ENCODE data around the gene AMY2B. TPM values are rescaled to one million over a fixed set of nuclear protein-coding genes. Genes with fewer than 3 reads are reported as not detected.

The AMY2B gene
- total and polyA plus RNA-seq, 2 of the 8 experiments (the other 6 are each of a cell fraction or from before 2014, with no cell fraction given): 2.0 to 2.1 TPM

GRCh38 chr1:103546496-103546895, 24.9 kb upstream of the AMY2B start:
- Histone ChIP-seq H4K91ac (replicated peaks; ENCODE audit: insufficient read length, low read length) (no peak overlapping the region), H2BK20ac (ENCODE audit: low read length) (no peak overlapping the region), H3K4ac (replicated peaks; ENCODE audit: insufficient read length, low read depth, low read length) (no peak overlapping the region), H2AFZ (ENCODE audit: low read length) (no peak overlapping the region), H3K36me3 (ENCODE audit: control insufficient read depth in 2 of 4, insufficient read depth in 4 of 4, low read length in 3 of 4) (peaks cover under 1 to 63% (median 11%) of the 10 kb centered on the region in 4 experiments; a peak in 7 of 8 replicates), H2BK5ac (ENCODE audit: low read depth, low read length) (no peak overlapping the region), H3K4me3 (ENCODE audit: extremely low read depth in 1 of 4, insufficient read depth in 2 of 4, low read depth in 3 of 4, low read length in 4 of 4) (no peak overlapping the region), H3K79me2 (ENCODE audit: control insufficient read depth in 1 of 2, insufficient read depth in 2 of 2, low read length in 2 of 2) (no peaks in the 10 kb centered on the region), H3K56ac (replicated peaks; ENCODE audit: insufficient read length, low read depth, low read length) (no peak overlapping the region), H2BK15ac (ENCODE audit: low read length) (no peak overlapping the region), H3K4me2 (ENCODE audit: insufficient read depth in 1 of 2, low read depth in 2 of 2, low read length in 2 of 2) (no peak overlapping the region), H2AK5ac (ENCODE audit: low read depth, low read length) (no peak overlapping the region), H4K20me1 (replicated peaks in 1 of 2; ENCODE audit: control insufficient read depth in 1 of 2, insufficient read depth in 2 of 2, low read length in 2 of 2) (no peaks in the 10 kb centered on the region), H3K23ac (ENCODE audit: insufficient read length) (no peak overlapping the region), H3K9ac (replicated peaks in 1 of 4; ENCODE audit: extremely low read depth in 1 of 4, low read depth in 3 of 4, low read length in 3 of 4) (no peak overlapping the region), H2BK12ac (ENCODE audit: low read depth, low read length) (no peak overlapping the region), H3K27ac (ENCODE audit: low read depth, low read length) (no peak overlapping the region), H4K8ac (ENCODE audit: extremely low read depth, insufficient read depth, low read length) (no peak overlapping the region), H3K4me1 (replicated peaks in 1 of 4; ENCODE audit: control insufficient read depth in 3 of 4, insufficient read depth in 4 of 4, low read length in 3 of 4) (no peaks in the 10 kb centered on the region), H2BK120ac (replicated peaks; ENCODE audit: low read depth, low read length) (no peak overlapping the region), H3K14ac (ENCODE audit: insufficient read length) (no peak overlapping the region), H3K79me1 (ENCODE audit: low read depth, low read length) (no peaks in the 10 kb centered on the region), H3K9me3 (ENCODE audit: insufficient read depth in 2 of 2, low read depth in 1 of 2, low read length in 1 of 2) (no peaks in the 10 kb centered on the region), H3K23me2 (ENCODE audit: low read depth, low read length) (no peaks in the 10 kb centered on the region), H4K5ac (ENCODE audit: insufficient read length, low read depth, low read length) (no peak overlapping the region), H3K18ac (ENCODE audit: extremely low read depth, low read length) (no peak overlapping the region), H3K27me3 (replicated peaks in 1 of 4; ENCODE audit: control insufficient read depth in 3 of 4, extremely low read depth in 1 of 4, insufficient read depth in 3 of 4, low read length in 3 of 4) (no peaks in the 10 kb centered on the region)
- DNase-seq (ENCODE audit: low read depth in 1 of 2, low spot score in 2 of 2) (no peak), FAIRE-seq (no peak)
- WGBS, 2 experiments (ENCODE audit: extremely low coverage in 1 of 2, insufficient coverage in 1 of 2, insufficient read length in 1 of 2, insufficient replicate concordance in 2 of 2, low coverage in 1 of 2, low lambda C conversion rate in 2 of 2, missing lambda C conversion rate in 1 of 2): 86% methylated on average over 1 of the region's 1 CpG; no CpG with 5 or more reads in 1 of the 2 experiments
- CTCF ChIA-PET (ENCODE audit: partially characterized antibody): no interaction called here
- no peak for TF ChIP-seq KDM1A (IDR thresholded peaks at IDR 0.05; ENCODE audit: borderline replicate concordance, low read length)
- no peak for TF ChIP-seq CREB1 (IDR thresholded peaks at IDR 0.05)
- no peak for TF ChIP-seq CEBPB (IDR thresholded peaks at IDR 0.05; ENCODE audit: low read depth, low read length)
- TF ChIP-seq ATF2 (IDR thresholded peaks at IDR 0.05; ENCODE audit: low read length): no peak
- no peak for TF ChIP-seq RBBP5 (IDR thresholded peaks at IDR 0.05; ENCODE audit: borderline replicate concordance, low read depth, low read length)
- TF ChIP-seq ZNF274 (IDR thresholded peaks at IDR 0.05; ENCODE audit: borderline replicate concordance, extremely low read depth, low read length): no peak
- no peak for TF ChIP-seq JUN (IDR thresholded peaks at IDR 0.05; ENCODE audit: low read depth, low read length)
- no peak for TF ChIP-seq SAP30 (IDR thresholded peaks at IDR 0.05; ENCODE audit: insufficient read depth, insufficient replicate concordance, low read length)
- TF ChIP-seq TBP (IDR thresholded peaks at IDR 0.05; ENCODE audit: low read depth, low read length): no peak
- TF ChIP-seq ATF3 (IDR thresholded peaks at IDR 0.05; ENCODE audit: insufficient read depth, low read depth, low read length): no peak
- POLR2A ChIA-PET (ENCODE audit: partially characterized antibody): no interaction called here
